PC-3 (cell line): ENCODE data around the gene SH3GL3. TPM values are rescaled to one million over a fixed set of nuclear protein-coding genes. Genes with fewer than 3 reads are reported as not detected.
A peak's percentile ranks its signal among the peaks of the same experiment; 100 is the strongest.

Experiments
- ATAC-seq: fragments of 200-7000 bp; cut with Tn5 transposase; 2 replicates; pipeline ENCODE4 v1.9.1; 2020; ENCODE audit warnings: mild to moderate bottlenecking, moderate library complexity
- BruUV-seq: library from RNA; stranded (reverse); fragments of 400-500 nt; replicated peaks from 2 replicates; lab custom pipeline; 2021; lab: Mats Ljungman, UMichigan
- CTCF ChIA-PET: fragments of 300-600 bp; sonication (Branson Sonifier 250); formaldehyde crosslinking; loops from one replicate; lab custom pipeline; 2022; ENCODE audit warnings: antibody characterized with exemption; lab: Charles Lee
- POLR2A ChIA-PET: fragments of 300-600 bp; sonication (Branson Sonifier 250); formaldehyde crosslinking; loops from one replicate; lab custom pipeline; 2022; ENCODE audit warnings: antibody characterized with exemption; ENCODE audit not compliant: unreplicated experiment; lab: Charles Lee
- DNase-seq: peaks from one replicate; pipeline ENCODE4 v3.0.0-alpha.2; 2015
- H2AFZ ChIP-seq: fragments of 300-600 bp; sonication (generic); 2 replicates; pipeline ENCODE4 v1.6.0; 2016; ENCODE audit warnings: antibody characterized with exemption, low read length
- H3F3A ChIP-seq: fragments of 300-600 bp; sonication (generic); one replicate; pipeline ENCODE4 v1.6.0; 2017; ENCODE audit warnings: antibody characterized with exemption, low read length, control low read depth, mild to moderate bottlenecking; ENCODE audit not compliant: unreplicated experiment
- H3K27ac ChIP-seq: fragments of 300-600 bp; sonication (generic); 2 replicates; pipeline ENCODE4 v1.5.1; 2016; ENCODE audit warnings: mild to moderate bottlenecking, low read length
- H3K27me3 ChIP-seq: fragments of 300-600 bp; sonication (generic); 2 replicates; pipeline ENCODE4 v1.6.1; 2016; ENCODE audit warnings: low read length, mixed read lengths
- H3K36me3 ChIP-seq: fragments of 300-600 bp; sonication (generic); 2 replicates; pipeline ENCODE4 v1.6.1; 2016; ENCODE audit warnings: low read depth, mixed run types, low read length, mixed read lengths
- H3K4me1 ChIP-seq: fragments of 300-600 bp; sonication (generic); 2 replicates; pipeline ENCODE4 v1.5.1; 2016; ENCODE audit warnings: low read length; ENCODE audit not compliant: insufficient read depth
- H3K4me2 ChIP-seq: fragments of 300-600 bp; sonication (generic); 2 replicates; pipeline ENCODE4 v1.6.0; 2016; ENCODE audit warnings: low read length
- H3K4me3 ChIP-seq: fragments of 300-600 bp; sonication (generic); 2 replicates; pipeline ENCODE4 v1.5.1; 2016; ENCODE audit warnings: mild to moderate bottlenecking, low read length, mixed read lengths
- H3K79me2 ChIP-seq: fragments of 300-600 bp; sonication (generic); 2 replicates; pipeline ENCODE4 v1.6.1; 2017; ENCODE audit warnings: low read length, mixed read lengths
- H3K9ac ChIP-seq: fragments of 300-600 bp; sonication (generic); 2 replicates; pipeline ENCODE4 v1.6.0; 2016; ENCODE audit warnings: mild to moderate bottlenecking, low read length
- H3K9me2 ChIP-seq: fragments of 300-600 bp; sonication (generic); replicated peaks from 2 replicates; pipeline ENCODE4 v1.6.1; 2016; ENCODE audit warnings: mixed run types, low read length, mixed read lengths
- H3K9me3 ChIP-seq: fragments of 300-600 bp; sonication (generic); 2 replicates; pipeline ENCODE4 v1.6.1; 2016; ENCODE audit warnings: low read length, mixed read lengths
- H4K20me1 ChIP-seq: fragments of 300-600 bp; sonication (generic); 2 replicates; pipeline ENCODE4 v1.6.1; 2016; ENCODE audit warnings: low read length, mixed read lengths
- EZH2 ChIP-seq: fragments of 300-600 bp; sonication (generic); IDR thresholded peaks from one replicate; pipeline ENCODE4 v1.6.1; 2017; ENCODE audit warnings: antibody characterized with exemption, mild to moderate bottlenecking, low read length; ENCODE audit not compliant: unreplicated experiment
- EZH2phosphoT487 ChIP-seq: fragments of 300-600 bp; sonication (generic); IDR thresholded peaks from 2 replicates; pipeline ENCODE4 v1.6.1; 2018; ENCODE audit warnings: mild to moderate bottlenecking, antibody characterized with exemption, low read length, borderline replicate concordance
- intact Hi-C: fragments of 100-400 bp; cut with micrococcal nuclease; formaldehyde crosslinking; loops from 2 replicates; pipeline ENCODE4 v1.9.0; 2023
- total RNA-seq: library from RNA; depleted of rRNA; stranded (reverse); fragments of >200 nt; gene quantifications from 2 replicates; pipeline ENCODE4 v1.2.3, GENCODE V29; 2014
- TF ChIP-seq, protein P1 (sequence below): fragments of 300-600 bp; sonication (generic); conservative IDR thresholded peaks from 2 replicates; pipeline ENCODE4 v1.5.1; 2017; ENCODE audit warnings: antibody characterized with exemption, low read depth, mild to moderate bottlenecking, low read length

Gene SH3GL3
- total RNA-seq, 1 experiment from 2014 or later = 3.6 TPM

DNA sequence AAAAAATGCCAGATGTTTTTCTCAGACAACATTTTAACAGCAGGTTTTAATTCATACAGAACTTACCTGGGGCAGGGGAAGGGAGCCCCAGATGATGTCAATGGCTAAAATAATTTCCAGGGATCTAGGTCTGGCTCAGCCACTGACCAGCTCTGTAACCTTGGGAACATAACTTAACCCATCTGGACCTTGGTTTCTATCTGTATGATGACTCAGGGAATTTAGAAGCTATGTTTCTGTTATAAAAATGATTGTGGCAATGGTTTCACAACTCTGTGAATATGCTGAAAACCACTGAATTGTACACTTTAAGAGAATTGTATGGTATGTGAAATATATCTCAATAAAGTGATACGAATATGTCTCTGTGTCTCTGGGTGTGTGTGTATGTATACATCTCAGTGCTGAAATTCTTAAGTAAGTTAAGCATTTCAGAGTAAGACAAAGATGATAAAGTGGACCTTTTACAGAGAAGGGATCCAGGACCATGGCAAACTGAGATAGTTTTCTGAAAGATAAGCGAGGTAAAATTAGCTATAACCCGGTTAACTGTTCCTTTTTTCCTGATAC lies 2.9 kb downstream of the SH3GL3 start:
- DNase-seq = no peak

DNA sequence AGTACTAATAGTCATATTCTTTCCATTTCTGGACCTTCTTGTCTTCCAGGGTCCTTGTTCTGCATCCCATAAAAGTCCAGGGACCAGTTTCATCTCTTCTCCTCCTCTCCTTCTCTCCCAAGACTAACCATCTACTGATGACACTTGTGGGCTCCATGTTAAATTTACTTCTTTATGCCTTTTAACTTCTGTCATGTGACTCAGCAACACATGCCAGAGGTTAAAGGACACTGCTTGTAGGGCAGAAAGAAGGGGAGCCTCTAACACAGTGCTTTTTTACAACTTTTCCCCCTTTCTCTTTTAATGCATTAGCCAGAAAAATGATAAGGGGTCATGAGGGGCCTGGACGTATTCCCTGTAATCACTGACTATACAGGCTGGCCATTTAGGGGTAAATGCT lies 10.0 kb downstream of the SH3GL3 start:
- Histone ChIP-seq H3K9me2 (no peaks in the 10 kb centered on the region), H3K4me3 (peak overlapping the region; percentile 62), H3K9me3 (no peaks in the 10 kb centered on the region), H4K20me1 (no peaks in the 10 kb centered on the region), H3K27ac (no peak overlapping the region), H3K79me2 (no peaks in the 10 kb centered on the region), H2AFZ (peak overlapping the region; percentile 57; the same call in 1 of the 2 replicates), H3K27me3 (no peaks in the 10 kb centered on the region), H3K4me2 (peak overlapping the region; percentile 67), H3F3A (no peaks in the 10 kb centered on the region), H3K36me3 (no peaks in the 10 kb centered on the region), H3K4me1 (peaks cover 11% of the 10 kb centered on the region; the same call in 1 of the 2 replicates), H3K9ac (no peak overlapping the region)
- ATAC-seq = no peak
- no peak for DNase-seq
- no TSS peak for BruUV-seq
- ChIA-PET POLR2A (interaction anchor here (0.7 kb wide), 1 partner anchor 1295 kb away, joined by 5 read pairs; no protein-coding TSS in a partner anchor), CTCF (no interaction called here)
- intact Hi-C loops = no loop called here
- no peak for TF ChIP-seq EZH2phosphoT487
- TF ChIP-seq EZH2 = no peak
- TF ChIP-seq, protein P1, sequence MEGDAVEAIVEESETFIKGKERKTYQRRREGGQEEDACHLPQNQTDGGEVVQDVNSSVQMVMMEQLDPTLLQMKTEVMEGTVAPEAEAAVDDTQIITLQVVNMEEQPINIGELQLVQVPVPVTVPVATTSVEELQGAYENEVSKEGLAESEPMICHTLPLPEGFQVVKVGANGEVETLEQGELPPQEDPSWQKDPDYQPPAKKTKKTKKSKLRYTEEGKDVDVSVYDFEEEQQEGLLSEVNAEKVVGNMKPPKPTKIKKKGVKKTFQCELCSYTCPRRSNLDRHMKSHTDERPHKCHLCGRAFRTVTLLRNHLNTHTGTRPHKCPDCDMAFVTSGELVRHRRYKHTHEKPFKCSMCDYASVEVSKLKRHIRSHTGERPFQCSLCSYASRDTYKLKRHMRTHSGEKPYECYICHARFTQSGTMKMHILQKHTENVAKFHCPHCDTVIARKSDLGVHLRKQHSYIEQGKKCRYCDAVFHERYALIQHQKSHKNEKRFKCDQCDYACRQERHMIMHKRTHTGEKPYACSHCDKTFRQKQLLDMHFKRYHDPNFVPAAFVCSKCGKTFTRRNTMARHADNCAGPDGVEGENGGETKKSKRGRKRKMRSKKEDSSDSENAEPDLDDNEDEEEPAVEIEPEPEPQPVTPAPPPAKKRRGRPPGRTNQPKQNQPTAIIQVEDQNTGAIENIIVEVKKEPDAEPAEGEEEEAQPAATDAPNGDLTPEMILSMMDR = no peak

More for the DNA sequence above, 2.9 kb downstream of the SH3GL3 start:
- Histone ChIP-seq H3K9me3 (no peaks in the 10 kb centered on the region), H3K9ac (no peak overlapping the region), H3K4me1 (no peaks in the 10 kb centered on the region; the same call in 1 of the 2 replicates), H3K27me3 (no peaks in the 10 kb centered on the region), H3K4me2 (no peak overlapping the region), H3F3A (no peaks in the 10 kb centered on the region), H2AFZ (no peak overlapping the region), H3K79me2 (no peaks in the 10 kb centered on the region), H3K4me3 (no peak overlapping the region), H4K20me1 (no peaks in the 10 kb centered on the region), H3K27ac (no peak overlapping the region), H3K9me2 (no peaks in the 10 kb centered on the region), H3K36me3 (no peaks in the 10 kb centered on the region)
- no peak for TF ChIP-seq EZH2phosphoT487
- TF ChIP-seq EZH2 = no peak
- TF ChIP-seq, protein P1 = no peak
- intact Hi-C loops = no loop called here
- no TSS peak for BruUV-seq
- POLR2A ChIA-PET = interaction anchor here (0.7 kb wide), 1 partner anchor 111 kb away, joined by 19 read pairs; no protein-coding TSS in a partner anchor
- ATAC-seq = no peak
- CTCF ChIA-PET = no interaction called here

DNA sequence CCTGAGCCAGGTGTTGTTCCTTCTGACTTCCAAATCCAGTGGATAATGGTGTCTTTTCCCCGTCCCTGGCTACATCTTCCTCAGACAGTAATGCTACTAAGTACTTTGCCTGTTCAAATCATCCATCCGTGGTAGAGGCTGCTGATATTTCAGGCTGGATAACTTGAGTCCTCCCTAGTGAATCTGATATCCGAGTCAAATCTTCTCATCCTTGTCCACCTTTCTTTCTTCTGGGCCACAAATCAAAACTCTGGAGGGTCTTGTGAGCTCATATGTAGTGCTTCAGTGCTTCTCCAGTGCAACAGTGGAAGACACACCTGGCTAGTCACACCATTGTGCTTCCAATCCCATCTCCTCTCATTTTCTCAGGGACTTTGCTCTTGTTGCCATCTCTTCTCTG lies 11.2 kb downstream of the SH3GL3 start:
- no peaks in the 10 kb centered on the region for H3K9me3 ChIP-seq
- H3K27ac ChIP-seq = no peak overlapping the region
- H3K4me3 ChIP-seq = no peak overlapping the region
- no peak overlapping the region for H3K9ac ChIP-seq
- BruUV-seq = no TSS peak
- no peak for ATAC-seq
- POLR2A ChIA-PET = no interaction called here
- H3K9me2 ChIP-seq = no peaks in the 10 kb centered on the region
- peaks cover 11% of the 10 kb centered on the region; the same call in 1 of the 2 replicates for H3K4me1 ChIP-seq
- H2AFZ ChIP-seq = no peak overlapping the region
- H3K79me2 ChIP-seq = no peaks in the 10 kb centered on the region
- H3K27me3 ChIP-seq = no peaks in the 10 kb centered on the region
- H3F3A ChIP-seq = no peaks in the 10 kb centered on the region
- no peaks in the 10 kb centered on the region for H3K36me3 ChIP-seq
- H4K20me1 ChIP-seq = no peaks in the 10 kb centered on the region
- CTCF ChIA-PET = no interaction called here
- no peak for DNase-seq
- no peak overlapping the region for H3K4me2 ChIP-seq
- intact Hi-C loops = no loop called here
- TF ChIP-seq EZH2 = no peak
- TF ChIP-seq, protein P1 = no peak
